NOMO-1 (cell line): Measurements from ENCODE around the gene GPR17.

Experiments
- DNase-seq, 2 experiments: peaks; one replicate each; lab custom pipeline; 2025; ENCODE audit not compliant: unreplicated experiment in 2 of 2; lab: John Stamatoyannopoulos, UW

Gene GPR17

DNA sequence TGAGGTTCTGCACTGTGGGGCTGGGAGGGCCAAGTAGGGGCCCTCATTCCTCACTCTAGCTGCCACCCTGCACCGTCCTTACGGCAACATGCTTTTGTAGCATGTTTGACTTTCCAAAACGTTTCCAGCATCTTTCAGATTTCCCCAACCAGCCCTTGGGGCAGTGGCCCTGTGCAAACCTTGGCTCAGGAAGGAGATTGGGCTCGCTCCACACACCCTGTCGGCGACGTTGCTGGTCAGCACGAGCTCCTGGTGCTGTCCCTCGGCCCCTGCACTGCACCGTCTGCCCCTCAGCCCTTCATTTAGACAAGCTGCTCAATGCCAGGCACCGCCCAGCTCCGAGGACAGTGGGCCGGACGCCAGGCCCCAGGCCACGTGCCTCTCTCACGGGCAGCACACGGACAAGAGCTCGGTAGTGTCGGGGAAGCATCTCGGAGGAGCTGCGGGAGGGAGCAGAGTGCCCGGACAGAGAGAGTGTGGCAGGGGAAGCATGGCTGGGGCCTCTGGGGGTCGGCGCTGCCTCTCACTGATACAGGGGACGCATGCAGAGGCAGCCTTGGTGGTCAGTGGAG is 6.9 kb downstream of the GPR17 start:
- DNase-seq = no peak

DNA sequence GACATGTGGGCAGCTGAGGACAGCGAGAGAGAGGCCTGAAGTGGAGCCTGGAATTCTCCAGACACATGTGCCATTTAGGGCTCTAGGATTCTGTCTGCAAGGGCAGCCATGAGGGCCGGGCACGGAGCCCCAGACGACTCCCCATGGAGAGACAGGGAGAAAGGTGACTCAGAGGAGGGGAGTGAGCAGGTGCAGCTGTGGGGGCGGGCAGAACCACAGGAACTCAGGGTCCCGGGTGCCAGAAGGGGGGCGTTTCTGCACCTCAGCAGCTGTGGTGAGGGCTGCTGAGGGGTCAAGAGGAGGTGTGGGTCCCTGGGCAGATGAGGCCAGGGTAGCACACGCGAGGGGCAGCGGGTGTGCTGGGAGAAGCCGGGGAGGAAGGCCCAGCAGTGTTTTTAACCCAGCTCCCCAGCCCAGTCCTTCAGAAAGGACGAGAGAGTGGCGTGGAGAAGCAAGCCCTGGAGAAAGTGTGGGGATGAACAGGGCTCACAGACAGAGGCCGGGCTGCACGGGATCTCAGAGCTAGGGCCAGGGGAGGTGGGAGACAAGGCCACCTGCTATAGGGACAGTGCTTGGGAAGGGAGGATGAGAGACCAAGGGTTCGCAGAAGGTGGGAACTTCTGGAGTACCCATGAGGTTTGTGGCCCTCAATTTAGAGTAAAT is 7.6 kb downstream of the GPR17 start:
- no peak for DNase-seq

DNA sequence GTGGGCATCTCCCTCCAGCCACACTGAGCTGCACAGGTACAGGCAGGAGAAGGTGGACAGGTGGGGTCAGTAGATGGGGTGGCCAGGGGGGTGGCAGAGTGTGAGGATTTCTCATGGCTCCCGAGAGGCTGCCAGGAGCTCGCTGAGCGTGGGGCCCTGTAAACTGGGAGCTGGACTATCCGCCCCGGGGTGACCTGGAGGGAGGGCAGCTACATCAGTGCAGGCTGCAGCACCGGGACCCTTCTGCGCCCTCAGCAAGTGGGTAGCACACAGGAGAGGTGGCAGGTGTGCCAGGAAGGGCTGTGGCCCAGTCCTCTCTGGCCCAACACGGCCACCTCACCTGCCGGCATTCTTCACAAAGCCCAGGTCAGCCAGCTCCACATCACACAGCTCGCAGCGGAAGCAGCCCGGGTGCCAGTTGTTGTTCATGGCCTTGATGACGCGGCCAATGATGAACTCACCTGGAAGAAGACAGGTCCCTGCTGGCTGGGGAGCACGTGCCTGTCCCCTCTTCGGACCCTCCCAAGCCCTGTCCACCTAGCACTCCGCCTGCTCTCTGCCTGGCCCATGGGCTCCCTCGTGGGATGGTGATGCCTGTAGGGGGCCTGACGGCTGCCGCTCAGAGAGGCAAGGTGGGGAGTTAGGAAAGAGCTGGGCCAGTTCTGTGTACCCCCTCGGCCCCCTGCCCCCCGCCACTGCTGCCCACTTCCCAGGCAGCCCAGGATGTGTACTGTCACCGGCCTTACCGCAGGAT is 8.3 kb downstream of the GPR17 start:
- no peak for DNase-seq

DNA sequence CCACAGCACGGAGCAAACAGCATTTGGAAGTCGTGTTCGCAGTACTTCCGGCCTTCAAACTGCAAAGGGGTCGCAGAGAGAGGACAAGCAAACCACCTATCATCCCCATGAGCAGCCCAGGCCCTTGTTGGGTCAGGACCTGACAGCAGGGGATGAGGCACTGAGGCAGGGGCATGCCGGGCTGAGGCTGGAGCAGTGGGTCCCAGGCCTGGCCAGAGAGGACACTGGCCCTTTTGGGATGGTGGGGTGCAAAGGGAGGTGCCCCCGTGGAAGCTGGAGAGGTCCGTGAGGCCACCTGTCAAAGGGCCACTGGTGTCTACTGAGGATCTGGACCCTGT is 8.9 kb downstream of the GPR17 start:
- no peak for DNase-seq

- DNase-seq = no peak
Measured at GRCh38 chr2:127655209-127656073, 9.5 kb downstream of the GPR17 start.

GRCh38 chr2:127656569-127657231 is 10.7 kb downstream of the GPR17 start:
- no peak for DNase-seq

GRCh38 chr2:127657232-127657595 is 11.3 kb downstream of the GPR17 start:
- no peak for DNase-seq

GRCh38 chr2:127658146-127658545 is 12.2 kb downstream of the GPR17 start:
- DNase-seq = no peak

- no peak for DNase-seq
Measured at GRCh38 chr2:127658641-127659407, 12.9 kb downstream of the GPR17 start.

DNA sequence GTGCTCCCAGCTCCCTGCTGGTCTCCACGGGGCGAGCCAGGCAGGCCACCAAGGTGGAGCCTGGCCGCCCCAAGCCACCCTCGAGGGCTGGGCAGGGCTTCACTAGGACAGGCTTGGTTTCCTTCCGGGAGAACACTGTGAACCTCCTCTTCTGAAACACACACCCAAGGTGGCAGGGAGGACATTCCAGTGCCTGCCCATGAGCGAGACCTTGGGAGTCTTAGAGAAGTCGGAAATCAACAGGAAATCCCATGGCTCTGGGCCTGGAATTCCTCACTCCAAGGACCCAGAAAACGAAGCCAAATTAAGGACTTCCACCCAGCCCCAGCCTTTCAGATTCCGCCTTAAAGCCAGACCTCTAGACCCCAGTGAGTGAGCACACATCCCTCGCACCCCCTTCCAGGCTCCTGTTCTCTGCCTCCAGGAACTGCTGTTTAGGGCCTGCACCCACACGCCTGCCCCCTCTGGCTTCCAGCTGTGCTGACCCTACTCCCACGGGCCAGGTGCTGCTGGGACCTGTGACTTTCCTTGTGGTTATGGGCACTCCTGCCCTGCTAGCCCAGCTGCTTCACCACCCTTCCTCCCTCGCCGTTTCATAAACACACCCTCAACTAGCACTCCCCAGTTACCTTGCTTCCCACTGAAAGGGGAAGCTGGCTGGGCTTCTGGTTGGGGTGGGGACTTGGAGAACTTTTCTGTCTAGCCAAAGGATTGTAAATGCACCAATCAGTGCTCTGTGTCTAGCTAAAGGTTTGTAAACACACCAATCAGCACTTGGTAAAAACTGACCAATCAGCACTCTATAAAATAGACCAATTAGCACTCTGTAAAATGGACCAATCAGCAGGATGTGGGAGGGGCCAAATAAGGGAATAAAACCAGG is 13.7 kb downstream of the GPR17 start:
- peak; percentile 35 to 44 for DNase-seq

- DNase-seq = no peak
Measured at GRCh38 chr2:127660291-127660578, 14.3 kb downstream of the GPR17 start.

- DNase-seq = no peak
Measured at GRCh38 chr2:127661072-127661649, 15.2 kb downstream of the GPR17 start.

DNA sequence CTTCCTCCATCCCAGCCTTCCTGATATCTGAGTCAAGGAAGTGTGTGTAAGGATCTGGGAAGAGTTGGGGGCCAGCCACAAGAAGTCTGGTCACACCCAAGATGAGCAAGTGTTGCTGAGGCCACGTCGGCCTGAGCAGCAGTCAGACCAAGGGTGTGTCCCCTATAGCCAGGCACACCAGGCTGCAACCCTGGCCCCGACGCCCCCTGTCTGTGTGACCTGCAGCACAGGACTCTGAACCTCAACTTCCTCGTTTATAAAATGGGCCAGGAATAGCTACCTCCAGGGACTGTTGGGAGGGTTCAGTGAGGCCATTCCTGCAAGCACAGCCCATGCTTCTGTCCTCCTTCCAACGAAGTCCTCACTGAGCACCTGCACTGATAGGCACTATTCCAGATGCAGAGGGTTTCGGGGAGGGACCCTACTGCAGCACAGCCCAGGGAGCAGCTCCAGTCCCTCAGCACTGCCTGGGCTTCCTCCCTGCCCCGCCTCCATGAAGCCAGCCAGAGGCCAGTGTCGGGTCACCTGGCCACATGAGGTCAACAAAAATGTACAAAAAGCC is 16.1 kb downstream of the GPR17 start:
- DNase-seq = no peak

DNA sequence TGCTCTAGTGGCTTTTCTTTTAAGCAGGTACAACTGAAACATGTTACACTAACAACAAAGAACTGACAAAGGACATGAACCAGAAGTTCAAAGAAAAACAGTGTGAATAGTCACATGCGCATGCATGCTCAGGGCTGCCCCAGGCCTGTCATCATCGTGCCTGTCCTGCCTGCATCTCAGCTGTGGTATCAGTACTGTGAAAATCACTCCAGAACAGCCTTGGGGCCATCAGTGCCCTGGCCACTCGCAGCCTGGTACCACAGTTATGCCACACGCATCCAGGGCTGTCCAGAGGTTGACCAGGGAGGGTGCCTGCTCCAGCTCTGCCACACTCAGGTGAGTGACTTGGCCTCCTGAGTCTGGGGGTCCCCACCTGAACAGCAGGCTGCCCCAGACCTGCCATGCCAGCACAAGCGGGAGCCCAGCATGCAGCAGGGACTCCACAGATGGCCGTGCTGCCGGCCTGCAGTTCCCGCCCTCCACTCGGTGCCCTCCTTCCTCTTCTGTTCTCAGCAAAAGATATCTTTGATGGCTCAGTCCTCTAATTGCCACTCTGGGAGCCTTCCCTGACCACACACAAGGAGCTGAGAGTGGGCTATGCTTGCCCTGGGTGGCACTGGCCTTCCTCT is 17.1 kb downstream of the GPR17 start:
- no peak for DNase-seq

DNA sequence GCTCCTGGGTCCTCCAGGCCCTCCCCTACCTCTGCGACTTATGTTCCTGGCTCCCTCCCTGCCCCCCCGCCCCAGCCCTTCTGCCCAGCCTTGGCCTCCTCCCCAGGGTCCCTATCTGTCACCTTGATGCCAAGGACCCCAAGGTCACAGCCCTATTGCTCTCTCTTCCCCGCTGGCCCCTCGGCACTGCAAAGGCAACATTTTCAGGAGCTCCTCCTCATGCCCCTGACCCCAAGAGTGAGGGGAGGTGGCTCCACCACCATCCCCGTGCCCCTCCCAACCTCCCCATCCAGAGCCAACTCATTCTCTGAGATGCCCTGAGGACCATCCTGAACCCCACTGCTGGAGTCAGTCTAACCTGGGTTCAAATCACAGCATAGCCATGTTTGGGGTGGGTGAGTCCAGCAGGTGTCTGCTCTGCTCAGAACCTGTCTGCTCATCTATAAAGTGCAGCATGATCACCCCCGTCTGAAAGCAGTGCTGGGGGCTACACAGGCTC is 17.7 kb downstream of the GPR17 start:
- no peak for DNase-seq

DNA sequence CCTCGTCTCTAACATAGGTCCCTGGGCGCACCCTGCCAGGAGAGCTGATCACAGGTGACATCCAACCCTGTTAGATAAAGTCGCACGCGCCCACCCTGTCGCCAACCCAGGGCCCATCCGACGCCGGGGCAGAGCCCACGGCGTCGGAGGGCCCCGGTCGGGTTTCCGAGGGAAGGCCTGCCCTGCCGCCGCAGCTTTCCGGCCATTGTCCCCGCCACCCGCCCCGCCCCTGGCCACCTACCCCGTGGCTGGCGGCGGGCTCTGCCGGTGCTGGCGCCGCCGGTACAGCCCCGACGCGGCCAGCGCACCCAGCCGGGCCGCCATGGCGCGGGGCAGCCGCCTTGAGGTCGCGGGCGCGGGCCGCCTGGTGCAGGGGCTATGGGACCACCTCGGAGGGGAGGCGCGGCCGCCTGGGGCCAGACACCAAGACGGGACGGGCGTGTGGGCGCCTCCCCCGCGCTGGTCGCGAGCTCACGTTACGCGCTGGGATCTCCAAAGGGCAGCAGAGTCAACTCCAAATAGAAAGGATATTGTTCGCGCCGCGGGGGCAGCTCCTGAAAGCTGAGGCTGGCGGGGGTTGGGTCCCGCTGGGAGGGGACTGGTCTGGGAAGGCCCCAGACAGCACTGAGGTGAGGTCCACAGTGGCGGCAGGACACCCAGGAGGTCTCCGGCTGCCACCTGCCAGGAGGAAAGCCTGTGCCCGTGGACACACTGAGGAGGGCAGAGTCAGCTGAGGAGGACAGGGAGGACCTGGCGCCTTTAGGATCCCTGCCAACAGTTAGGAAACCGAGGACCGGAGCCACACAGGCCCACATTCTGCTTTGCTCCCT is 18.3 kb downstream of the GPR17 start:
- no peak for DNase-seq

GRCh38 chr2:127664895-127665225 is 18.9 kb downstream of the GPR17 start:
- no peak for DNase-seq
